GM21515 (cell line): Measurements from ENCODE around the gene TENM3.

Source experiments
- ATAC-seq: cut with Tn5 transposase; IDR thresholded peaks from one replicate; pipeline ENCODE4 v1.9.1; 2021; ENCODE audit not compliant: unreplicated experiment

TENM3 gene

DNA sequence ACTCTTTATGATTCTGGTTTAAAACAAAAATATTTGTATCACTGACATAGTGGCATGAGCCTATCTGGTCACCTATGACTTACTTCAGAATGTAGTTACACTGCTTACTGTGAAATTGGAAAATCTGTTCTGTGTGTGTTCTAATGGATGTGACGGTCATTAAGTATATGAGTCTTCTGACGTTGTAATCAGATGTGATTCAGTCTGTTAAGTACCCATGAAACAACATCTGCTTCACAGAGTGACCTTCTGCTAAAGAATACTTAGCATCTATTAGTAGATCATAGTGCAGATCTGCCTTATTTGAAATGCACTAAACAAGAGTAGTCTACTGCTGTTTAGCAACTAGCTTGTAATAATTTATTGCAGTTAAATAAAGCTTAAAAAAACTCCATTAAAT is 356.9 kb downstream of the TENM3 start:
- no peak for ATAC-seq

DNA sequence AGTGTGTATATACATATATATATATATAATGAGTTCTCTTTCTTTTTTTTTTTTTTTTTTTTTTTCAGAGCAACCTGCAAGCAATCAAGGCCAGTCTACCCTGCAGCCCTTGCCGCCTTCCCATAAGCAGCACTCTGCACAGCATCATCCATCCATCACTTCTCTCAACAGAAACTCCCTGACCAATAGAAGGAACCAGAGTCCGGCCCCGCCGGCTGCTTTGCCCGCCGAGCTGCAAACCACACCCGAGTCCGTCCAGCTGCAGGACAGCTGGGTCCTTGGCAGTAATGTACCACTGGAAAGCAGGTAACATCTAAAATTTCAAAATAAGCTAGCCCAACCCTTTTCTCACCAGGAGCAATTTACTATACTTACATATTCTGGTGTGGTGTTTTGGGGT is 357.7 kb downstream of the TENM3 start:
- ATAC-seq: no peak

DNA sequence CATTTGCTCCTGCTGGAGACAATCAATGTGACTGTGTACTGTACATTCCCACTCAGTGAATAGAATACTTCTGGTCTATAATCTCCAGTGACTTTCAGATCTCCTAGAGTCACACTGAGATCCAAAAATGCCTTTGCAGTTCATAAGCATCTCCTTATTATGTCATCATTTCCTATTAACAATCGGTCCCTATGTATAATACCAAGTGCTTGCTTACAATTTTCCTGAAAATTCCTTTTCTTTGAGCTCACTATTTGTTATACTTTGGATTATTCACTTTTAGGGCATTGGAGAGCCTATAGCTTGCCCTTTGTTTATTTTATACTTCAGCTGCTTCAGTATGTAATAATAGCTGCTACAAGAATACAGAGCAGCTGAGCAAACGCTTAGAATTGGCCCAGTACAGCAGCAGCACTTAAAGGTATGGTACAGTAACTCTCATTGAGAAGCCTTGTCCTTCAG is 361.0 kb downstream of the TENM3 start:
- no peak for ATAC-seq

DNA sequence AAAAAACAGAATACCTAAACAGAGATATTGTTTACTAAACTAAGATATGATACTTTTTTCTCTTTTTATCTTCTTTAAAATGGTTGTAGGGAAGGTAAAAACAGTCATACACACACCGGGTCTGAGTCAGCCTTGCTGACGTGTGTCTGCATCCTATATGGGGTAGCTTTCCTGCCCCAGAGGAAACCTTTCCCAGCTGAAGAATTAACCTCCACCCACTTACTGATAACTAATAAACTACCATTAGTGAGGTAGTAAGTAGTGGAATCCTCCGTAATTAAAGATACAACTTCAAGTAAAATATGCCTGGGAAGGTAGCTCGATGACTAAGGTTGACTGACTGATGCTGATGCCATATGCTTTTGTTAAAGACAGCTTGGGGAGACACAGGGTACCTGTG is 361.8 kb downstream of the TENM3 start:
- no peak for ATAC-seq

DNA sequence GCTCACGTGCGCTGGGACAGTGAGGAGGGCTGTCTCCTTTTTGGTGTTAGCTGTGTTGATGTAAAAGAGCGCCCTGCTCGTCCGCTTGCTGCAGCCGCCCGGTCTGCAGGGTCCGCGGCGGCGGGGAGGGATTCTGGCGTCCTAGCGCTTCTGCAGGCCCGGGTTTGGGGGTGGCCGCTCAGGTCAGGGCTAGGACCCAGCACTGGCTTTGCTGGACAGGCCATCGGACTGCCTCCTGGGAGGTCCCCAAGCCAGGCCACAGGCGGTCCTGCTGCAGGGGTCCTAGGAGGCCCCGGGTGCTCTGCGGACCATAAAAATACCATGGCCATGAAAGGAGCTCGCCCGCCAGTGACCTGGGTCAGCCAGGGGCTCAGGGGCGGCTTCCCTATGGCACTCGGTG is 365.3 kb downstream of the TENM3 start:
- no peak for ATAC-seq

DNA sequence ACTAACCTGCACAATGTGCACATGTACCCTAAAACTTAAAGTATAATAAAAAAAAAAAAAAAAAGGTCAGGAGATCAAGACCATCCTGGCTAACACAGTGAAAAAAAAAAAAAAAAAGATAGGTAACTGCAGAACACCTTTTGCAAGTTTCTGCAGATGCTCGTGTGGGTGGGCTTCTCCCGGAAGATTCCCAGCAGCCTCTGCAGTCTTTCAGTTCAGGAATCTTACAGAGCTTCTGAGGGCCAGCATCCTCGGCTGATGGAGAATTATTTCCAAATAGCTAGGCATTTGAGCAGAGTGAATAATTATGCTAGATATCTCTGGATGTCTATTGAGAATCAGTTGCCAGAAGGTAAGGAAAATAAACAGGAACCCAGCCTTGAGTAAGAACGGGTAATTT is 373.3 kb downstream of the TENM3 start:
- ATAC-seq: no peak

DNA sequence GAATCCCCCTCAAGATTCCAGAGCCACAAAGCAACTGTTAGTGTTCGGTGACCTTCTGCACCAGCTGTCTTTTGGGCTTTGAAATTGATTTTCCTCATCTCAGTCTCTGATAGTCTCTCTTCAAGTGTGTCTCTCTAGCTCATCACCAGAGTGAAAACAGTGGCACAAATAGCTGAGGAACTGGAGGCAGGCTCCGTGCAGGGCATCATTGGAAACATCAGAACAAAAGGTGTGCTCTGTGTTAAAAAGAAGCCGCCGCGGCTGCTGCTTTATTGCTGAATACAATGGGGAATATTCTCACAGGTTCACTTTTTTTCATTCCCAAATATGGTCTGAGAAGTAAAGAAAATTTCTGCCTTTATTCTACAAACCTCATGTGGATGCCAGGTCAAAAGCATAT is 376.5 kb downstream of the TENM3 start:
- no peak for ATAC-seq

DNA sequence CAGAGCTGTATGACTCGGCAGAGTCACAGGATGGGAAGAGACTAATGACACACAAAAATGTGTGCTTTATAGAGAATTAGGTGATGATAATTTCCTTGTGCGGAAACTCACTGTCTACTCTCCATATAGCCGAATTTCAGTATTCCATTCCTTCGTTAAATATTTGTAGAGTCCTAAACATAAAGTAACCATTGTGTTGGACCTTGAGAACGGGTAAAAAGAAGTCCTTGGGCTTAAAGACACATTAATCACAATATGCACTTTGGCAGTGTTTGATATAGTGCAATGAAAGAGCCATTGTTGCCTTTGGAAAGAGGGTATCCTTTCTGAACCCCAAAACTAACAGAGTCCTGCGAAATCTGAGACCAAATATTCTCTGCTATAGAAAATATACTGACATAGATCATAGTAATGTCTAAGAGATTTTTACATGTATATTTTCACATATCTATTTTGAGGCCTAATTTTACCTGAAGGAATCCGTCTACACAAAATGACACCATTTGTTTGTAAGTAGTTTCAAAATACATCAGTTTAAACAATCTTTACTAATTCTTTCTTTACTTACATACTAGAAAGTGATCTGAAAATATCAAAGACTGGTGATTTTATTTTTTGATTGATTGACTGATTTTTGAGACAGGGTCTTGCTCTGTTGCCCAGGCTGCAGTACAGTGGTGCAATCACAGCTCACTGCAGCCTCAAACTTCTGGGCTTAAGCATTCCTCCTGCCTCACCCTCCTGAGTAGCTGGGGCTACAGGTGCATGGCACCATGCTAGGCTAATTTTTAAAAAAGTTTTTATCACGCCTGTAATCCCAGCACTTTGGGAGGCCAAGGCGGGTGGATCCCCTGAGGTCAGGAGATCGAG is 377.1 kb downstream of the TENM3 start:
- ATAC-seq: no peak

DNA sequence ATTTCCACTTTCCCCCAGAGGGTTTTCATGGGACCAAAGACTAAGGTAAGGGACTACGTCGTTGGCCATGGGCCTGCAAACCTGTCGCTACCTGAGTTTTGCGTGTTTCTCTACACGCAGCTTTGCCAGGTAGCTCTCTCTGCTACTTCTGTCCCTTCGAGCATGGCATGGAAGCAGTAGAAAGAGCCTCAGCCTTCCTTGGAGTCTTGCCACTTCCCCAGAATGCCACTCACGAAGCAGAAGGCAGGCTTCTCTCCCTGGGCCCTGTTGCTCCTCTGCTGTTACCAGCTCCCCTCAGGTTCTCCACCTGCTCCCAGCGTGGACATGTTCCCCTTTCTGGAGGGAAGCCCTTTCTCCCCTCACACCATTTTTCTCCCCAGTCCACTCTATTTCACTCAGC is 381.1 kb downstream of the TENM3 start:
- ATAC-seq: no peak

DNA sequence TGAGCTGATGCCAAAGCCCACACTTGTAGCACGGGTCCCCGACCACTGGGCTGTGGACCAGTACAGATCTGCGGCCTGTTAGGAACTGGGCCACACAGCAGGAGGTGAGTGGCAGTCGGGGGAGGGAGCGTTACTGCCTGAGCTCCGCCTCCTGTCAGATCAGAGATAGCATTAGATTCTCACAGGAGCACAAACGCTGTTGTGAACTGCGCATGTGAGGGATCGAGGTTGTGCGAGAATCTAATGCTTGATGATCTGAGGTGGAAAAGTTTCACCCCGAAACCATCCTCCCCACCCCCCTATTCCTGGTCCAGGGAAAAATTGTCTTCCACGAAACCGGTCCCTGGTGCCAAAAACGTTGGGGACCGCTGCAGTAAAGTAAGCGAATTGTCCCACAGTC is 382.0 kb downstream of the TENM3 start:
- ATAC-seq: no peak

DNA sequence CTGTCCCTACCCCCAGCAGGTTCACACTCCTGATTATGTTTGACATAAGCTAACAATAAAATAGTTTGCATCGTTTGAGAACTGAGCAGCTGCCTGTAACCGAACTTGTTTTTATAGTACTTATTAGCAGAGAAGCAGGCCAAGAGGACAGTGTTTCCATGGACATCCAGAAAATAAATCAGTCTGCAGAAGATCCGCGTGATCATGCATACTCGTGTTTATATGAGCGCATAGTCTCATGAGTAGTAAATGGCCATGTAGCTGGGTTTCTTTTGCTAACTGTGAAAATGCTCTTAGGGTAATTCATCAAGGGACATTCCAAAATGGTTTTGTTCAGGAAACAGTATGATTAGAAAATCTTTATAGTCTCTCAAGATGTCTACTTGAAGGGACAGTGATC is 384.8 kb downstream of the TENM3 start:
- no peak for ATAC-seq

DNA sequence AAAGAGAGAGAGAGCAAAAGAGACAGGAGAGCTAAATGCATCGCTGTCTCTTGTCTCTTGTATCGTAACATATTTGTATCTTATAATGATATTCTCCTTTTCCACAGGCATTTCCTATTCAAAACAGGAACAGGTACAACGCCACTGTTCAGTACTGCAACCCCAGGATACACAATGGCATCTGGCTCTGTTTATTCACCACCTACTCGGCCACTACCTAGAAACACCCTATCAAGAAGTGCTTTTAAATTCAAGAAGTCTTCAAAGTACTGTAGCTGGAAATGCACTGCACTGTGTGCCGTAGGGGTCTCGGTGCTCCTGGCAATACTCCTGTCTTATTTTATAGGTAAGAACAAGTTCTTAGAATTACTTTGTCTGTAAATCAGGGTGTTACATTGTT is 385.3 kb downstream of the TENM3 start:
- no peak for ATAC-seq

DNA sequence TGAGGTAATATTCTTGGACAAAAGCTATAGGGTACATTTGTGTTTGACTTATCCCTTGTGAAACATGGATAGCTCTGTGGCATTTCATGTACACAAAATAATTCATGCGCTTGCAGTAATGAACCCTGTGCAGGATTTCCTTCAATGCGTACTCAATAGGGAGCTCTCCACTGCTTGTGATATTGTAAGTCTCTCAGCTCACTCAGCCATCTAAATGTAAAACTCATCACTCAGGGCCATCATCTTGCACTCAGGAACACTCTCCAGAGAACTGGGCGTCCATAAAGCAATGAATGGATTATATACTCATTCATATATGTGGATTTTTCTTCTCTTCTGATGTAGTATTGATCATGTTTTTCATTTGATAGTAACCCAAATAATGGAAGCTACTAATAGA is 385.9 kb downstream of the TENM3 start:
- no peak for ATAC-seq

DNA sequence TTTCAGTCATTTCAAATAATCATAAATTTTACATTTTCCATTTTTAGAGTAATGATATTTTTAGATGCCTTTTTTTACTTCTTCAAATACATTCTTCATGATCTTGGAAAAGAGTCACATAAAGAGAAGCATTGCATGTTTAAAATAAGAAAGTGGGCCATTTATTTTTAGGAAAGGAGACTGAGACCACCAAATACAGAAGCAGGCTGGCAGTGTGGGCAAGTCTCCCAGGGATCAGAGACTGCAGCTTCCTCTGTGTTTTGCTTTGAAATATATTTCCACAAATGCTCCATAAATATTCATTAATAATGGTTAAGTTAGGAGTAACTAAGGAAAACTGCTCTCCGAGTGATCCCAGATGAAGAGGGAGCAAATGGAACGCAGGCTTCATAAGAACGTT is 397.3 kb downstream of the TENM3 start:
- no peak for ATAC-seq

DNA sequence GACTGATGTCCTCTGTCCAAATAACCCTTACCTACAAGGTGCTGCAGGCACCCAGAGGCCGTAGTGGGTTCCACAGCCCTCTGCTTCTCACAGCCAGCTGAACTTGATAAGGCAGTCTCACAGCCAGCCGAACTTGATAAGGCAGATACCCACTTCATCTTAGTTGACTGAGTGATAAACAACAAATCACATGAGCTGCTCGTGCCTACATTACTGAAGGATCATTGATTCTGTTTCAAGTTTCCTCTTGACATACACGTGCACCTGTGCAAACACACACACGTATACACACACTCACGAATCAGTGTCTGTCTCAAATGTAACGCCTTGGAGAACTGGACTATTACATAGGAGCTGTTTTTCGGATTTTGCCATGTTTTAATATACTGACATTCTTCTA is 397.7 kb downstream of the TENM3 start:
- no peak for ATAC-seq

DNA sequence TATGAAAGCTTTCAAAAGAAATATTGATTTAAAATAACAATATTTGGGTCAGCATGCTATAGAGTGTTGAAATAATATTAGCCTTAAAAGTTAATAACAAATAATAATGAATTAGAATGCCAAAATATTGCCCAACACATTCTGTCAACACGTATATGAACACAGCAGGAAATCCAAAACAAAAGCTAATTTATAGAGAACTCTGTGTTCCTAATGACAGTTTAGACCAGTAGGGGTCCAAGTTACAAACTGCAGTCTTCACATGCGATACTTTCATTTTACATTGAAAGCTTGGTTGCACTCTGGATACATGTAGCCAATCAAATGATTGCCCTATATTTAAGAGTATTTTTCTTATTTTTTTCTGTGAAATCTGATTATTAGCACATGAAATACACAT is 399.6 kb downstream of the TENM3 start:
- ATAC-seq: no peak

DNA sequence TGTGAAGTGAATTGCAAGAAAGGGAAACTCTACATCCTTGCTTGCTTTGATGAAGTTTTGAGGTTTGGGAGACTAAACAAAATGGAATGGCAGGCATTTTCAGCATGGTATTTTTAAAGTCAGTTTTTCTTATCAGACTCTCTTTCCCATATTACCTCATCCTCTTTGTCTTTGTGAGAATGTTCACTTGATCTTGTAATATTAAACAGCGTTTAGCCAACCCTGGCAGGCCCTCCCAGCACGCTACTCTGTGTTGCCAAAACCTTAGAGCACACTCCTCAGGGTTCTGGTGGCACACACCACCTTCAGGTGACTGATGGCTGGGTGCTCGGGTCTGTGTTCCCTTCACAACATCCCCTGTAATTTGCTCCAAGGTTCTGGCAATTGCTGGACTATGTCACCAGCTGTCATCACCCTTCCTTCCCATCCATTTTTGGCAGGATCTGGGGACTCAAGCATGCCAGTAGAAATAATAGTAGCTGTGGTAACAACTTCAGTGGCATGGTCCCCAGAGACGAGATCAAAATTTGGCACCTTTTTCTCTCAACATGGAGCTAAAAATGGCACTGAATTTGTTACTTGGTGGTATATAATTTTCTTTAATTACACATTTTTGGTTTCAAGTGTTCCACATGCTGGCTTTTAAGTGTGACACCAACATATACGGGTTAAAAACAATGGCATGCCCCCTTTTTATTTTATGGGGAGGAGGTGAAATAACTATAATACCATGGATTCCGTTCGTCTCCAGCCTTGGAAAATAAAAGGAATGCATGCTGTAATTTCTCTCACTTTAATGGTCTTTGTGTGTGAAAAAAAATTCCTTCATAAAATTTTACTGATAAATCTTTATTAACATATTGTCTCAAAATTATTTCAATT is 400.8 kb downstream of the TENM3 start:
- ATAC-seq: no peak

DNA sequence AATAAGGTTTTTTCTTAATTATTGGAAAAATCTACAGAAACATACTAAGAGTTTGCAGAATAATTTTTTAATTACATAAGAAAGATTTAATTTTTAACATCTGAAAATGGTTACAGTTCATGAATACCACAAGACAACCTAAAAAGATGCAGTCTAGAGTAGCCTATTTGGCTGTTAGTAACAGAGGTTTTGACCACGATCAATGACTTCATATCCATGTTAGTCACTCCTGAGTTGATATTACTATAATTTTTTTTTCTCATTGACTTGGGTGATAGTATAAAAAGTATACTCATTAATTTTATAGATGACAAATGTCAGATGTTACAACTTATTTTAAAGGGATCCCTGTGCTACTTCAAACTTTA is 401.5 kb downstream of the TENM3 start:
- no peak for ATAC-seq

DNA sequence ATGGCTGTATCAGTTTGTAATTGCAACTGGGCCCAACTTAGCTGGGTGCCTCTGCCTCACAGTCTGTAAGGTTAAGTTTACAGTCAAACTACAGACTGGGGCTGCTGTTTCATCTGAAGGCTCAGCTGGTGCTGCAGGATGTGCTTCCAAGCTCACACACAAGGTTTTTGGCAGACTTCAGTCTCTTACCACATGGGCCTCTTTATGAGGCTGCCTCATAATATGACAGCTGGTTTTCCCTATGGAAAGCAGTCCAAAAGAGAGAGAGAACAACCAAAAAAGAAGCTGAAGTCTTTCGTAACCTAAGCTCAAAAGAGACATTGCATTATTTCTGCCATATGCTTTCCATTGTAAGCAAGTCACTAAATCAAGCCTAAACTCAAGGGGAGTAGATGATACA is 402.3 kb downstream of the TENM3 start:
- no peak for ATAC-seq

DNA sequence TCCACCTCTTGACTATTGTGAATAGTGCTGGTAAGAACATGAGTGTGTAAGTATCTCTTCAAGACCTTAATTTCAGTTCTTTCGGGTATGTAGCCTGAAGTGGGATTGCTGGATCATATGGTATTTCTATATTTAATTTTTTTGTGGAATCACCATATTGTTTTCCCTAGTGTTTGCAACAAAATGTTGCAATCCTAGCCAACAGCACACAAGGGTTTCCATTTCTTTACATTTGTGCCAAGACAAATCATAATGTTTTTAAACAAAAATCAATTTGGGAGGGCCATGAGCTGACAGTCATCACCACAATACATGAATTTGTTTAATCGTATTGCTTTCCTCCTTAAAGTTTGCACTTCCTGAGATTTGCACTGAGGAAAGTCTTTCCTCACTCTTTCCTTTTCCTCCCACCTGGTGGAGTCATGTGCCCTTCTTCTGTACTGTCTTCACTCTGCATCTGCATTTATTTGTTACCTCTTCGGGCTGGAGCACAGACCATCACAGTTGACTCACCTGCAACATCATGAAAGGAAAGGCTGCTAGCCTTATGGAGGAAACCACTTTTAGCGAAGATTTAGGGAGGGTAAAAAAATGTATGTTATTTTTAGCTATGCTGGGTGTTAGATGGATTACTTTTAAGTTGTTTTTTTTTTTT is 404.6 kb downstream of the TENM3 start:
- ATAC-seq: no peak

DNA sequence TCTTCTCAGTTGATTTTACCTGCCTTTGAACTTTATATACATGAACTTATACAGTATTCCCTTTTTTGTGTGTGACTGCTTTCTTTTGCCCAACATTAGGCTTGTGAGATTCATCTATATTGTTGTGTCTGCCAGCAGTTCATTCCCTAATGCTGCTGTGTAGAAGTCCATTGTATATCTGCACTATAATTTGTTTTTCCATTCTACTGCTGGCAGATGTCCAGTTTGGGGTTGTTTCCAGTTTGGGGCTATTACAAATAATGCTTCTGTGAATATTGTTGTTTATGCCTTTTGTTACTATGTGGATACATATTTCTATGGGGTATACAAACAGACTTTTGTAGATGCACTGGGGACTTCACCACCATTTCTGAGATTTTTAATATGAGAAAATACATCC is 405.6 kb downstream of the TENM3 start:
- ATAC-seq: no peak
